ENCODE measurements around the gene NEB. TPM values are rescaled to one million over a fixed set of nuclear protein-coding genes. Genes with fewer than 3 reads are reported as not detected.

The NEB gene
- total and polyA plus RNA-seq, 2 of the 13 experiments (the other 11 are each of a cell fraction or from before 2014, with no cell fraction given): 0.21 to 0.24 TPM

- TF ChIP-seq, protein P1, sequence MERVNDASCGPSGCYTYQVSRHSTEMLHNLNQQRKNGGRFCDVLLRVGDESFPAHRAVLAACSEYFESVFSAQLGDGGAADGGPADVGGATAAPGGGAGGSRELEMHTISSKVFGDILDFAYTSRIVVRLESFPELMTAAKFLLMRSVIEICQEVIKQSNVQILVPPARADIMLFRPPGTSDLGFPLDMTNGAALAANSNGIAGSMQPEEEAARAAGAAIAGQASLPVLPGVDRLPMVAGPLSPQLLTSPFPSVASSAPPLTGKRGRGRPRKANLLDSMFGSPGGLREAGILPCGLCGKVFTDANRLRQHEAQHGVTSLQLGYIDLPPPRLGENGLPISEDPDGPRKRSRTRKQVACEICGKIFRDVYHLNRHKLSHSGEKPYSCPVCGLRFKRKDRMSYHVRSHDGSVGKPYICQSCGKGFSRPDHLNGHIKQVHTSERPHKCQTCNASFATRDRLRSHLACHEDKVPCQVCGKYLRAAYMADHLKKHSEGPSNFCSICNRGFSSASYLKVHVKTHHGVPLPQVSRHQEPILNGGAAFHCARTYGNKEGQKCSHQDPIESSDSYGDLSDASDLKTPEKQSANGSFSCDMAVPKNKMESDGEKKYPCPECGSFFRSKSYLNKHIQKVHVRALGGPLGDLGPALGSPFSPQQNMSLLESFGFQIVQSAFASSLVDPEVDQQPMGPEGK (CRISPR knock-in tag; IDR thresholded peaks at IDR 0.05): peak; percentile 41; the same call in 1 of the 2 replicates
- peak; percentile 90 for TF ChIP-seq ZNF18 (CRISPR knock-in tag; IDR thresholded peaks at IDR 0.05; ENCODE audit: insufficient replicate concordance)
Observed at GRCh38 chr2:151641895-151642294, 92.4 kb downstream of the NEB start (continued).

DNA sequence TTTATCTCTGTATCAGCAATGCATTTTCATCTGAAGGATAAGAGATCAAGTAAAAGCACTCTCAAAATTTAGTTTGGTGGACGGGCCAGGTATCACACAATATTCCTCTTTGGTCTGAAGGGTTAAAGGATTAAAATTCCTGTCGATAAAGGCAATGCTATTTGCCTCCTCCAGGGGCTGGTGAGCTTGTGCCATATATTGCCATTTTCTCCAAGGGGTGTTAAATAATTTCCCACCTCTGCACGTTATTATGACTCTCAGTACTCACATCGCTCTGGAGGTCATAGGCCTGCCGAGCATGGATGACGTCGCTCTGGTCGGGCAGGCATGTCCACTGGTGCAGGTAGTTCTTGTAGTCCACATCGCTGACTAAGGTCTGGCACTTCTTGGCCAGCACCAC, 94.2 kb downstream of the NEB start:
- peaks cover 47% of the 10 kb centered on the region for H3K4me1 ChIP-seq (ENCODE audit: insufficient read depth, low read length)
- POLR2A ChIA-PET: no interaction called here
- intact Hi-C loops (cut with micrococcal nuclease; ENCODE audit: unreplicated experiment) (loop anchor here (5.0 kb wide), 1 partner anchor 357 kb away; no protein-coding TSS in a partner anchor), in situ Hi-C loops (cut with HindIII; ENCODE audit: extremely low pct_ligation_motif_present, low pct_unique_long_range_greater_than_20kb) (loop anchor here (25.0 kb wide), 1 partner anchor 372 kb away; no protein-coding TSS in a partner anchor)
- H3K9ac ChIP-seq (ENCODE audit: insufficient read depth, low read depth, low read length): no peak overlapping the region
- H3K36me3 ChIP-seq (replicated peaks in 1 of 2; ENCODE audit: control insufficient read depth in 1 of 2, insufficient read depth in 2 of 2, low read length in 2 of 2): no peaks in the 10 kb centered on the region
- ATAC-seq (no peak), DNase-seq (ENCODE audit: low spot score) (no peak), FAIRE-seq (no peak)
- CTCF ChIA-PET (ENCODE audit: low intra/inter-chr PET ratio, low total read pairs): no interaction called here
- peaks cover 3% of the 10 kb centered on the region; the same call in 1 of the 2 replicates for H3K9me3 ChIP-seq (ENCODE audit: low read length)
- H2AFZ ChIP-seq (ENCODE audit: low read length): no peak overlapping the region
- no peak overlapping the region for H3K4me2 ChIP-seq (ENCODE audit: low read depth, low read length)
- WGBS (ENCODE audit: low lambda C conversion rate): 89% methylated on average over 9 of the region's 9 CpGs
- no peaks in the 10 kb centered on the region for H3K27me3 ChIP-seq (ENCODE audit: control insufficient read depth in 1 of 2, insufficient read depth in 2 of 2, low read length in 2 of 2)
- BruUV-seq (replicated peaks): no TSS peak
- no peaks in the 10 kb centered on the region for H4K20me1 ChIP-seq (ENCODE audit: insufficient read depth, low read length)
- TF ChIP-seq ZNF678 (CRISPR knock-in tag; IDR thresholded peaks at IDR 0.05) (no peak), TCF7L2 (IDR thresholded peaks at IDR 0.05; ENCODE audit: low read depth, low read length) (no peak), STAG1 (CRISPR knock-in tag; IDR thresholded peaks at IDR 0.05) (no peak), THRA (CRISPR knock-in tag; IDR thresholded peaks at IDR 0.05; ENCODE audit: borderline replicate concordance) (no peak), MAFF (IDR thresholded peaks at IDR 0.05; ENCODE audit: low read depth, low read length) (no peak), MAFG (CRISPR knock-in tag; IDR thresholded peaks at IDR 0.05) (no peak), FOXA3 (CRISPR knock-in tag; IDR thresholded peaks at IDR 0.05) (no peak), GFI1 (CRISPR knock-in tag; IDR thresholded peaks at IDR 0.05; ENCODE audit: borderline replicate concordance) (no peak), CHCHD3 (CRISPR knock-in tag; IDR thresholded peaks at IDR 0.05) (no peak), YY1 (IDR thresholded peaks at IDR 0.05; ENCODE audit: insufficient read depth, insufficient replicate concordance, low read depth, low read length) (no peak), MTA3 (CRISPR knock-in tag; IDR thresholded peaks at IDR 0.05) (no peak), MYC (CRISPR knock-in tag; IDR thresholded peaks at IDR 0.05; ENCODE audit: borderline replicate concordance) (no peak), SKI (IDR thresholded peaks at IDR 0.05; ENCODE audit: partially characterized antibody) (no peak), ZNF451 (CRISPR knock-in tag; IDR thresholded peaks at IDR 0.05) (no peak), FOXO1 (CRISPR knock-in tag; IDR thresholded peaks at IDR 0.05) (no peak), ZNF383 (CRISPR knock-in tag; IDR thresholded peaks at IDR 0.05; ENCODE audit: borderline replicate concordance) (no peak)
- no peak overlapping the region for H3K27ac ChIP-seq (ENCODE audit: extremely low read length, insufficient read depth, low read length)
- no peaks in the 10 kb centered on the region for H3K79me2 ChIP-seq (ENCODE audit: insufficient read depth, low read length)
- H3K4me3 ChIP-seq (replicated peaks in 1 of 3; ENCODE audit: insufficient read depth in 1 of 3, low read depth in 2 of 3, low read length in 3 of 3): no peak overlapping the region
